Keratinocyte (primary cell): ENCODE measurements around the gene VWA3A. TPM values are rescaled to one million over a fixed set of nuclear protein-coding genes. Genes with fewer than 3 reads are reported as not detected.
"Not testable (repeated sequence)": the region's sequence is repeated elsewhere in the genome, so short reads cannot be mapped to it uniquely, and the experiment has no call there.

Source experiments
- DNase-seq: peaks from one replicate; pipeline ENCODE4 v3.0.0-alpha.2; 2011; ENCODE audit warnings: low read depth, missing footprints, low spot score
- FAIRE-seq: peaks from 2 replicates; lab custom pipeline; 2011; peaks lifted over from hg19 to GRCh38; lab: Jason Lieb, UNC
- H2AFZ ChIP-seq: 2 replicates; pipeline ENCODE4 v1.6.0; 2012; ENCODE audit warnings: low read length, control low read depth, inconsistent platforms; ENCODE audit not compliant: control insufficient read depth
- H3K27ac ChIP-seq: 2 replicates; pipeline ENCODE4 v1.5.1; 2011; ENCODE audit warnings: low read length; ENCODE audit not compliant: control insufficient read depth, insufficient read depth
- H3K27me3 ChIP-seq: 3 replicates; pipeline ENCODE4 v1.6.0; 2011; ENCODE audit warnings: low read length; ENCODE audit not compliant: control insufficient read depth, insufficient read depth; ENCODE audit errors: extremely low read depth
- H3K36me3 ChIP-seq, 2 experiments: 2 replicates in 1 of 2; 3 replicates in 1 of 2; pipeline ENCODE4 v1.5.1; 2011; ENCODE audit warnings: low read length in 2 of 2, mild to moderate bottlenecking in 1 of 2; ENCODE audit not compliant: control insufficient read depth in 2 of 2, insufficient read depth in 2 of 2; ENCODE audit errors: extremely low read depth in 1 of 2
- H3K4me1 ChIP-seq: 3 replicates; pipeline ENCODE4 v1.5.1; 2011; ENCODE audit warnings: low read length; ENCODE audit not compliant: control insufficient read depth, insufficient read depth; ENCODE audit errors: extremely low read depth
- H3K4me2 ChIP-seq: 3 replicates; pipeline ENCODE4 v1.6.0; 2011; ENCODE audit warnings: low read depth, low read length; ENCODE audit not compliant: control insufficient read depth, insufficient read depth; ENCODE audit errors: extremely low read depth
- H3K4me3 ChIP-seq, 3 experiments: fragments of 200-600 bp in 1 of 3; sonication (generic) in 1 of 3; 2 replicates in 2 of 3; 3 replicates in 1 of 3; pipeline ENCODE4 v1.5.1; 2011 to 2016; ENCODE audit warnings: low read length in 3 of 3, mild to moderate bottlenecking in 3 of 3, control low read depth in 2 of 3, inconsistent platforms in 1 of 3, low read depth in 1 of 3, mixed read lengths in 1 of 3, mixed run types in 1 of 3, moderate library complexity in 1 of 3; ENCODE audit not compliant: control insufficient read depth in 2 of 3, insufficient read depth in 2 of 3; ENCODE audit errors: extremely low read depth in 1 of 3
- H3K79me2 ChIP-seq: 2 replicates; pipeline ENCODE4 v1.6.0; 2012; ENCODE audit warnings: low read length; ENCODE audit not compliant: control insufficient read depth, insufficient read depth
- H3K9ac ChIP-seq: 3 replicates; pipeline ENCODE4 v1.6.0; 2011; ENCODE audit warnings: low read length; ENCODE audit not compliant: control insufficient read depth, insufficient read depth; ENCODE audit errors: extremely low read depth
- H3K9me1 ChIP-seq: 3 replicates; pipeline ENCODE4 v1.6.0; 2011; ENCODE audit warnings: low read length; ENCODE audit not compliant: control insufficient read depth, insufficient read depth; ENCODE audit errors: extremely low read depth
- H3K9me3 ChIP-seq: 2 replicates; pipeline ENCODE4 v1.5.1; 2012; ENCODE audit warnings: low read depth, low read length; ENCODE audit not compliant: control insufficient read depth
- H4K20me1 ChIP-seq: 3 replicates; pipeline ENCODE4 v1.6.0; 2011; ENCODE audit warnings: low read length; ENCODE audit not compliant: control insufficient read depth, insufficient read depth; ENCODE audit errors: extremely low read depth
- EZH2 ChIP-seq: IDR thresholded peaks from one replicate; pipeline ENCODE4 v1.6.1; 2012; ENCODE audit warnings: inconsistent platforms, mild to moderate bottlenecking, low read length, moderate library complexity
- dilution Hi-C: fragments of 300-500 bp; cut with MboI; formaldehyde crosslinking; loops from one replicate; pipeline ENCODE4 v1.7.0; 2020; ENCODE audit warnings: low sequenced_read_pairs; ENCODE audit not compliant: extremely low pct_ligation_motif_present
- polyA plus RNA-seq, 5 experiments: library from polyadenylated mRNA; depleted of rRNA in 3 of 5; stranded (reverse) in 3 of 5; stranded (forward) in 1 of 5; unstranded in 1 of 5; fragments of >200 nt; gene quantifications; 1 replicate in 1 of 5; 2 replicates in 3 of 5; 3 replicates in 1 of 5; pipeline versions ENCODE4 v1.2.1 to v1.2.3, GENCODE V29; 2011 to 2012; ENCODE audit warnings: missing spikeins in 2 of 5, low read depth in 1 of 5, low replicate concordance in 1 of 5
- TF ChIP-seq, protein P1 (sequence below), 3 experiments: IDR thresholded peaks in 1 of 3; conservative IDR thresholded peaks in 1 of 3; optimal IDR thresholded peaks in 1 of 3; 2 replicates in 2 of 3; 3 replicates in 1 of 3; pipeline versions ENCODE3 to v1.5.1; 2011; ENCODE audit warnings: low read length in 3 of 3, mild to moderate bottlenecking in 3 of 3, moderate library complexity in 2 of 3, control low read depth in 1 of 3, inconsistent platforms in 1 of 3; ENCODE audit not compliant: insufficient read depth in 2 of 3; ENCODE audit errors: extremely low read depth in 1 of 3

Gene VWA3A
- polyA plus RNA-seq, 1 donor (not counting 4 experiments of a cell fraction or from before 2014, with no cell fraction given) = 0.05 TPM

DNA sequence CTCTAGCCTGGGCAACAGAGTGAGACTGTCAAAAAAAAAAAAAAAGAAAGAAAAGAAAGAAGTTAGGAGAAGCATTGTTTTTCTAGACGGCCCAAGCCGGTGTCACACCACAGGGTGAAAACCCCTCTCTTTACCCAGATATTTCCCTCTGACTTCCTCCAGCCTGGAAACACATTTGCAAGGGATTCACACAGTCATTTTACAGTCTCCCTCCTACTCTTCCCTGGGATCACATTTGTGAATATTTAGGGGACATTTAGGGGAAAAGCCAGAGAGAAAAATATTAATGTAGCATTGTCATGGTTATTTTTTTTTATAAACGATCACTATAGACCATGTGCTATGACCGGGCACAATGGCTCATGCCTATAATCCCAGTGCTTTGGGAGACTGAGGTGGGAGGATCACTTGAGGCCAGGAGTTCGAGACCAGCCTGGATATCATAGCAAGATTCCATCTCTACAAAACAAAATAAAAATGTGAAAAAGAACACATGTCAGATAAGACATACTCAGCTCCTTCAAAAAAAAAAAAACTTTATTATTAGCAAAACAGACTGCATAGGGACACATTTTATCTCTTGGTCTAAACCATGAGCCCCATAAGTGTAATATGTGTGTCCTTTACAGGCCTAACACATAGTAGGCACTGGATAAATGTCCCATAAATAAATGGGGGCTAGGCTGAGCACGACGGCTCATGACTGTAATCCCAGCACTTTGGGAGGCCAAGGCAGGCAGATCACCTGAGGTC is 59.1 kb downstream of the VWA3A start:
- no peaks in the 10 kb centered on the region for H3K9me1 ChIP-seq
- no peak overlapping the region for H2AFZ ChIP-seq
- FAIRE-seq (no peak), DNase-seq (no peak)
- no peaks in the 10 kb centered on the region for H3K9me3 ChIP-seq
- no peak overlapping the region for H3K4me3 ChIP-seq
- no peak for TF ChIP-seq EZH2
- TF ChIP-seq, protein P1, sequence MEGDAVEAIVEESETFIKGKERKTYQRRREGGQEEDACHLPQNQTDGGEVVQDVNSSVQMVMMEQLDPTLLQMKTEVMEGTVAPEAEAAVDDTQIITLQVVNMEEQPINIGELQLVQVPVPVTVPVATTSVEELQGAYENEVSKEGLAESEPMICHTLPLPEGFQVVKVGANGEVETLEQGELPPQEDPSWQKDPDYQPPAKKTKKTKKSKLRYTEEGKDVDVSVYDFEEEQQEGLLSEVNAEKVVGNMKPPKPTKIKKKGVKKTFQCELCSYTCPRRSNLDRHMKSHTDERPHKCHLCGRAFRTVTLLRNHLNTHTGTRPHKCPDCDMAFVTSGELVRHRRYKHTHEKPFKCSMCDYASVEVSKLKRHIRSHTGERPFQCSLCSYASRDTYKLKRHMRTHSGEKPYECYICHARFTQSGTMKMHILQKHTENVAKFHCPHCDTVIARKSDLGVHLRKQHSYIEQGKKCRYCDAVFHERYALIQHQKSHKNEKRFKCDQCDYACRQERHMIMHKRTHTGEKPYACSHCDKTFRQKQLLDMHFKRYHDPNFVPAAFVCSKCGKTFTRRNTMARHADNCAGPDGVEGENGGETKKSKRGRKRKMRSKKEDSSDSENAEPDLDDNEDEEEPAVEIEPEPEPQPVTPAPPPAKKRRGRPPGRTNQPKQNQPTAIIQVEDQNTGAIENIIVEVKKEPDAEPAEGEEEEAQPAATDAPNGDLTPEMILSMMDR (optimal IDR thresholded peaks at IDR 0.05 in 1 of 3, IDR thresholded peaks at IDR 0.05 in 1 of 3, conservative IDR thresholded peaks at IDR 0.05 in 1 of 3; ENCODE audit: extremely low read depth in 1 of 3, insufficient read depth in 2 of 3, low read length in 3 of 3) = no peak
- no peaks in the 10 kb centered on the region for H3K36me3 ChIP-seq
- no peak overlapping the region for H3K9ac ChIP-seq
- H3K79me2 ChIP-seq = no peaks in the 10 kb centered on the region
- H3K27me3 ChIP-seq = peaks cover 6% of the 10 kb centered on the region
- no peaks in the 10 kb centered on the region for H3K4me1 ChIP-seq
- dilution Hi-C loops = no loop called here
- H3K27ac ChIP-seq = no peak overlapping the region
- H3K4me2 ChIP-seq = no peak overlapping the region
- H4K20me1 ChIP-seq = no peaks in the 10 kb centered on the region

DNA sequence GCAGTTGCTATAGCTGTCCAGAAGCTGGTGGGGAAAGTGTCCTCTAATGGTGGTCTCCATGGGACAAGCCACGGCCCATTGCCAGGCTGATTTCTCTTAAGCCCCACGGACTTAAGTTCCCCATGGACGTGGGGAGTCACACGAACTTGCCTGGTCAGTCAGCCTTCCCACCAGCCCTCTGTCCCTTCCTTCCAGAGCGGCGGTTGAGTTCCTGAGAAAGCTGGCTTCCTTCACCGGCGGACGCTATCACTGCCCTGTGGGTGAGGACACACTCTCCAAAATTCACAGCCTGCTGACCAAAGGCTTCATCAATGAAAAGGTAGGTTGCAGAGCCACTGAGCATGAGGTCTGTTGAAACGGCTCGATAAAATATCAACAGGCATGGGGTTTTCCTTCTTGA is 60.0 kb downstream of the VWA3A start:
- H3K79me2 ChIP-seq = no peaks in the 10 kb centered on the region
- H3K9me3 ChIP-seq = no peaks in the 10 kb centered on the region
- no peak overlapping the region for H3K4me3 ChIP-seq
- no peaks in the 10 kb centered on the region for H3K36me3 ChIP-seq
- H3K9ac ChIP-seq = no peak overlapping the region
- H3K9me1 ChIP-seq = no peaks in the 10 kb centered on the region
- H3K4me2 ChIP-seq = no peak overlapping the region
- H4K20me1 ChIP-seq = no peaks in the 10 kb centered on the region
- no peak for DNase-seq
- no peak for FAIRE-seq
- no peaks in the 10 kb centered on the region for H3K4me1 ChIP-seq
- no peak overlapping the region for H3K27ac ChIP-seq
- H2AFZ ChIP-seq = no peak overlapping the region
- dilution Hi-C loops = no loop called here
- H3K27me3 ChIP-seq = peaks cover 8% of the 10 kb centered on the region
- no peak for TF ChIP-seq EZH2
- TF ChIP-seq, protein P1 (optimal IDR thresholded peaks at IDR 0.05 in 1 of 3, IDR thresholded peaks at IDR 0.05 in 1 of 3, conservative IDR thresholded peaks at IDR 0.05 in 1 of 3; ENCODE audit: extremely low read depth in 1 of 3, insufficient read depth in 2 of 3, low read length in 3 of 3) = no peak

DNA sequence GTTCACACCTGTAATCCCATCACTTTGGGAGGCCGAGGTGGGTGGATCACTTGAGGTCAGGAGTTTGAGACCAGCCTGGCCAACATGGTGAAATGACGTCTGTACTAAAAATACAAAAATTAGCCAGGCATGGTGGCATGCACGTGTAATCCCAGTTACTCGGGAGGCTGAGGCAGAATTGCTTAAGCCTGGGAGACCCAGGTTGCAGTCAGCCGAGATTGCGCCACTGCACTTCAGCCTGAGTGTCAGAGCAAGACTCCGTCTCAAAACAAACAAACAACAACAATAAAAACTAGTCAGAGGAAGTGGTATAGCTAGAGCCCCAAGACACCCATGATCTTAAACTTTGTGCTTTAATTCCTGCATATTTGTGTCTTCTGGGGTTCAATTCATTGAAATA is 60.7 kb downstream of the VWA3A start:
- H2AFZ ChIP-seq, H4K20me1 ChIP-seq, H3K79me2 ChIP-seq, dilution Hi-C loops, H3K4me3 ChIP-seq, FAIRE-seq, H3K9ac ChIP-seq, H3K4me2 ChIP-seq, DNase-seq, H3K36me3 ChIP-seq, H3K27ac ChIP-seq, H3K27me3 ChIP-seq, H3K9me1 ChIP-seq, H3K4me1 ChIP-seq, H3K9me3 ChIP-seq: not testable (repeated sequence)
